Measurements from ENCODE around the gene TRIM68. TPM values are rescaled to one million over a fixed set of nuclear protein-coding genes. Genes with fewer than 3 reads are reported as not detected.

Gene TRIM68
- total RNA-seq, 1 experiment from 2014 or later: 8.2 TPM

GRCh38 chr11:4643076-4643475 lies 35.0 kb upstream of the TRIM68 start:
- POLR2A ChIA-PET: no interaction called here
- peaks cover 13% of the 10 kb centered on the region for H3K4me1 Mint-ChIP-seq
- CTCF ChIA-PET: interaction anchor here (1.4 kb wide), 1 partner anchor 16 kb away, joined by 3 read pairs; no protein-coding TSS in a partner anchor
- TF ChIP-seq, protein P1, sequence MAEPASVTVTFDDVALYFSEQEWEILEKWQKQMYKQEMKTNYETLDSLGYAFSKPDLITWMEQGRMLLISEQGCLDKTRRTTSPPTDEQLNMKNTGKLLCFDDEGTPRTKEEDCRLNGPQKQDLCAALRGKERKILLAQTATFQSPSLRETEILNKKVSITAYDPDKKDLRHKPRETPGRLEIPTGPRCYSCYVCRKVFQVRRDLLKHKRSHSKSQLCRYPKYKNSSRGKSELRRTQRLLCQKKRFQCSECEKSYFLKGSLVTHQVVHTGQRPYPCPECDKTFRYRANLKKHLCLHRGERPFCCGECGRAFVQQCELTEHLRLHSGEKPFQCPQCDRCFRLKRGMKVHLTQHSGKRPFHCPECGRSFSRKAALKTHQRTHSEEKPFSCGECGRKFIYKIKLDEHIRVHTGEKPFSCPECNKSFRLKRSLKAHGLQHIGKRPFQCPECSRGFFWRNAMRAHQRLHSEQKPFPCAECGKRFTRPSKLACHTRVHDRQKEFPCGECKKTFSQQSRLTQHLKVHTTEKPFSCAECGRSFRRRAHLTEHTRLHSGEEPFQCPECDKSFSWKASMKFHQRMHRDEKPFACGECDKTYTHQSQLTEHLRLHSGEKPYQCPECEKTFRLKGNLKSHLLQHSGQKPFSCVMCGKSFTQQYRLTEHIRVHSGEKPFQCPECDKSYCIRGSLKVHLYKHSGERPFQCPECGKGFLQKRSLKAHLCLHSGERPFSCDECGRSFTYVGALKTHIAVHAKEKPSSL (CRISPR knock-in tag; conservative IDR thresholded peaks at IDR 0.05): no peak
- TF ChIP-seq NR1H2 (CRISPR knock-in tag; IDR thresholded peaks at IDR 0.05) (no peak), MAX (CRISPR knock-in tag; IDR thresholded peaks at IDR 0.05) (no peak), ESRRA (CRISPR knock-in tag; IDR thresholded peaks at IDR 0.05; ENCODE audit: borderline replicate concordance) (no peak), JAZF1 (CRISPR knock-in tag; IDR thresholded peaks at IDR 0.05) (no peak), TCF7 (CRISPR knock-in tag; IDR thresholded peaks at IDR 0.05; ENCODE audit: low read depth) (no peak), ATF2 (CRISPR knock-in tag; IDR thresholded peaks at IDR 0.05; ENCODE audit: borderline replicate concordance, low read depth) (no peak), FOXK1 (CRISPR knock-in tag; IDR thresholded peaks at IDR 0.05) (no peak), ZNF121 (CRISPR knock-in tag; IDR thresholded peaks at IDR 0.05) (no peak), CREM (CRISPR knock-in tag; IDR thresholded peaks at IDR 0.05) (no peak), IRF2 (CRISPR knock-in tag; IDR thresholded peaks at IDR 0.05; ENCODE audit: borderline replicate concordance, low read depth) (no peak)
- TF ChIP-seq, protein P2, sequence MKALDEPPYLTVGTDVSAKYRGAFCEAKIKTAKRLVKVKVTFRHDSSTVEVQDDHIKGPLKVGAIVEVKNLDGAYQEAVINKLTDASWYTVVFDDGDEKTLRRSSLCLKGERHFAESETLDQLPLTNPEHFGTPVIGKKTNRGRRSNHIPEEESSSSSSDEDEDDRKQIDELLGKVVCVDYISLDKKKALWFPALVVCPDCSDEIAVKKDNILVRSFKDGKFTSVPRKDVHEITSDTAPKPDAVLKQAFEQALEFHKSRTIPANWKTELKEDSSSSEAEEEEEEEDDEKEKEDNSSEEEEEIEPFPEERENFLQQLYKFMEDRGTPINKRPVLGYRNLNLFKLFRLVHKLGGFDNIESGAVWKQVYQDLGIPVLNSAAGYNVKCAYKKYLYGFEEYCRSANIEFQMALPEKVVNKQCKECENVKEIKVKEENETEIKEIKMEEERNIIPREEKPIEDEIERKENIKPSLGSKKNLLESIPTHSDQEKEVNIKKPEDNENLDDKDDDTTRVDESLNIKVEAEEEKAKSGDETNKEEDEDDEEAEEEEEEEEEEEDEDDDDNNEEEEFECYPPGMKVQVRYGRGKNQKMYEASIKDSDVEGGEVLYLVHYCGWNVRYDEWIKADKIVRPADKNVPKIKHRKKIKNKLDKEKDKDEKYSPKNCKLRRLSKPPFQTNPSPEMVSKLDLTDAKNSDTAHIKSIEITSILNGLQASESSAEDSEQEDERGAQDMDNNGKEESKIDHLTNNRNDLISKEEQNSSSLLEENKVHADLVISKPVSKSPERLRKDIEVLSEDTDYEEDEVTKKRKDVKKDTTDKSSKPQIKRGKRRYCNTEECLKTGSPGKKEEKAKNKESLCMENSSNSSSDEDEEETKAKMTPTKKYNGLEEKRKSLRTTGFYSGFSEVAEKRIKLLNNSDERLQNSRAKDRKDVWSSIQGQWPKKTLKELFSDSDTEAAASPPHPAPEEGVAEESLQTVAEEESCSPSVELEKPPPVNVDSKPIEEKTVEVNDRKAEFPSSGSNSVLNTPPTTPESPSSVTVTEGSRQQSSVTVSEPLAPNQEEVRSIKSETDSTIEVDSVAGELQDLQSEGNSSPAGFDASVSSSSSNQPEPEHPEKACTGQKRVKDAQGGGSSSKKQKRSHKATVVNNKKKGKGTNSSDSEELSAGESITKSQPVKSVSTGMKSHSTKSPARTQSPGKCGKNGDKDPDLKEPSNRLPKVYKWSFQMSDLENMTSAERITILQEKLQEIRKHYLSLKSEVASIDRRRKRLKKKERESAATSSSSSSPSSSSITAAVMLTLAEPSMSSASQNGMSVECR (CRISPR knock-in tag; IDR thresholded peaks at IDR 0.05; ENCODE audit: borderline replicate concordance): no peak
- peaks cover 3% of the 10 kb centered on the region; the same call in 1 of the 2 replicates for H3K27me3 Mint-ChIP-seq (ENCODE audit: low read depth)
- ATAC-seq: no peak
- no peak for DNase-seq (ENCODE audit: low spot score)
- H3K9me3 Mint-ChIP-seq: peaks cover 8% of the 10 kb centered on the region; the same call in 1 of the 2 replicates
- no peaks in the 10 kb centered on the region for H3K36me3 Mint-ChIP-seq
- no peak overlapping the region for H3K4me3 Mint-ChIP-seq
- H3K27ac Mint-ChIP-seq: no peak overlapping the region

- peaks cover 13% of the 10 kb centered on the region for H3K4me1 Mint-ChIP-seq
- H3K9me3 Mint-ChIP-seq: peaks cover 8% of the 10 kb centered on the region; the same call in 1 of the 2 replicates
- peaks cover 3% of the 10 kb centered on the region; the same call in 1 of the 2 replicates for H3K27me3 Mint-ChIP-seq (ENCODE audit: low read depth)
- no peak overlapping the region for H3K4me3 Mint-ChIP-seq
- POLR2A ChIA-PET: no interaction called here
- H3K36me3 Mint-ChIP-seq: no peaks in the 10 kb centered on the region
- no peak overlapping the region for H3K27ac Mint-ChIP-seq
- DNase-seq (ENCODE audit: low spot score) (no peak), ATAC-seq (no peak)
- CTCF ChIA-PET: interaction anchor here (1.4 kb wide), 1 partner anchor 15 kb away, joined by 3 read pairs; no protein-coding TSS in a partner anchor
- TF ChIP-seq STAT6 (CRISPR knock-in tag; conservative IDR thresholded peaks at IDR 0.05; ENCODE audit: low read depth): no peak
- no peak for TF ChIP-seq ZNF263 (CRISPR knock-in tag; IDR thresholded peaks at IDR 0.05; ENCODE audit: low read depth)
- TF ChIP-seq ZSCAN18 (CRISPR knock-in tag; IDR thresholded peaks at IDR 0.05): no peak
- TF ChIP-seq NFATC4 (CRISPR knock-in tag; IDR thresholded peaks at IDR 0.05): no peak
- no peak for TF ChIP-seq EMX1 (CRISPR knock-in tag; IDR thresholded peaks at IDR 0.05)
- TF ChIP-seq ZNF219 (CRISPR knock-in tag; IDR thresholded peaks at IDR 0.05; ENCODE audit: borderline replicate concordance): no peak
- TF ChIP-seq TCF7 (CRISPR knock-in tag; IDR thresholded peaks at IDR 0.05; ENCODE audit: low read depth): no peak
- TF ChIP-seq HMGA2 (CRISPR knock-in tag; IDR thresholded peaks at IDR 0.05): no peak
- TF ChIP-seq IRF2 (CRISPR knock-in tag; IDR thresholded peaks at IDR 0.05; ENCODE audit: borderline replicate concordance, low read depth): no peak
- no peak for TF ChIP-seq USF2 (CRISPR knock-in tag; IDR thresholded peaks at IDR 0.05)
- TF ChIP-seq GTF2I (CRISPR knock-in tag; conservative IDR thresholded peaks at IDR 0.05): no peak
Observed at GRCh38 chr11:4642043-4642442, 34.0 kb upstream of the TRIM68 start.

Measured in WTC11 (cell line).